IPS-11a (cell line): Measurements from ENCODE around the gene FAU.
"Not testable (repeated sequence)": the region's sequence is repeated elsewhere in the genome, so short reads cannot be mapped to it uniquely, and the experiment has no call there.

Experiments used
- H3K4me3 ChIP-seq: one replicate; pipeline ENCODE4 v1.5.1; 2013; ENCODE audit warnings: low read depth, low read length, control low read depth

FAU gene

GRCh38 chr11:65121865-65122696, at the start of gene FAU, which contains the start of gene MRPL49:
TSS of gene FAU (minus strand) at chr11:65122134. CDS start at chr11:65121813, 321 bp downstream.
TSS of gene MRPL49 (plus strand) at chr11:65122321. CDS start at chr11:65122347, 26 bp downstream.
- peak within 1 kb of the TSS; percentile 100 for H3K4me3 ChIP-seq

DNA sequence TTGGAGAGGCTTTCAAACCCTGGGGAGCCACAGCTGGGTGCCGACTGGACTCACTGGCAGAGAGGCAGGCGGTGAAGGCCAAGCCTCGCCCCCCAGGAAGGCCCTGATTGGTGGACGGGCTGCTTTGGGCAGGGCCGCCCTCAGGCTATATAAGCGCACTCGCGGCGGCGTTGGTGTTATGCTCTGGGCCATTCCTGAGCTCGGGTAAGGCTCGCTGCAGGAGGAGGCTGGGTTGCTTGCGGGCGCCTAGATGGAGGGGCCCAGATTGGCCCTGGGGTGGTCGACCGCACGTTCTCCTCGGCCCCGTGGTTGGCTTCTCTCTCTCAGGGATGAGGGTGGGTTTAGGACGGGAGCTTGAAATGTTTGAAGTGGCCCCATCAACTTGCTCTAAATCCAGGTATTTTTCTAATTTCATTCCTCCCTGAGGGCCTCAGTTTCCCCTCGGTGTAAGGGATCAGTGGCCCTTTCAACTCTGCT, 48.2 kb upstream of the FAU start, which contains the start of gene SPDYC:
TSS of gene SPDYC (plus strand) at position 176 of the 477 bp plus-strand sequence. CDS start 1,125 bp downstream, outside the sequence.
- H3K4me3 ChIP-seq: no peak within 1 kb of the TSS

DNA sequence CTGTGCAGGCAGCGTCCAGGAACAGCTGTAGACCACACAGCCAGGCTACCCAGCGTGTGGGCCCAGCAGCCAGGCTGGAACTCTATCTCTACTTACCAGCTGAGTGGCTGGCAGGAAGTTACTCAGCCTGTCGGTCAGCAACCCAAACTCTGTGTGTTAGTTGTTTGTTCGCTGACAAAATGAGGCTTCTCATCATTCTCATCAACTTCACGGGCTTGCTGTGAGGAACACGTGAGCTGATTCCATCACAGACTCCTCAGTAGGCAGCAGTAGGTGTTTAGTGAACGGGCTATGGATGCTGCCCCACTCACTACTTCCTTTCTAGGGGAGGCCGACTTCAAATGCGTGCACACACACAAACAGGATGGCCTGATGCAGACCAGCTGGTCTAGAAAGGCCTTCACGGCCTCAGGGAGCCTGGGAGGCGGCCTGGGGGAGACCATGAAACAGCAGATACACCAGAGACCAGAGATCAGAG, 47.3 kb upstream of the FAU start:
- no peak overlapping the region for H3K4me3 ChIP-seq

- no peak overlapping the region for H3K4me3 ChIP-seq
Measured at GRCh38 chr11:65167656-65168055, 45.7 kb upstream of the FAU start.

DNA sequence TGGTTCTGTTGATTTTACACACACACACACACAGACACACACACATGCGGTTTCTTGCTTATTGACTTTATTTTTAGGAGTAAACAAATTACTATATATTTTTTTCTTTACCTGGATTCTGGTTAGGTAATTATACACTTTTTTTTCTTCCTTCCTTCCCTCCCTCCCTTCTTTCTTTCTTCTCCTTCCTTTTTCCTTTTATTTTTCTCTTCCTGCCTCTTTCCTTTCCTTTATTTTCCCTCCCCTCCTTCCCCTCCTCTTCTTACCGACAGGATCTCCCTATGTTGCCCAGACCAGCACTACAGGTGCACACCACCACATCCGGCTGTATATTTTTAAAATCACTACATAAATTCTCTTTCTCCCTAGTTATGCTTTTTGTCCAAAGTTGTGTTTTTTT, 45.0 kb upstream of the FAU start:
- no peak overlapping the region for H3K4me3 ChIP-seq

- no peak overlapping the region for H3K4me3 ChIP-seq
Measured at GRCh38 chr11:65165410-65166317, 43.7 kb upstream of the FAU start.

GRCh38 chr11:65163684-65164083, 41.8 kb upstream of the FAU start:
- H3K4me3 ChIP-seq: no peak overlapping the region

DNA sequence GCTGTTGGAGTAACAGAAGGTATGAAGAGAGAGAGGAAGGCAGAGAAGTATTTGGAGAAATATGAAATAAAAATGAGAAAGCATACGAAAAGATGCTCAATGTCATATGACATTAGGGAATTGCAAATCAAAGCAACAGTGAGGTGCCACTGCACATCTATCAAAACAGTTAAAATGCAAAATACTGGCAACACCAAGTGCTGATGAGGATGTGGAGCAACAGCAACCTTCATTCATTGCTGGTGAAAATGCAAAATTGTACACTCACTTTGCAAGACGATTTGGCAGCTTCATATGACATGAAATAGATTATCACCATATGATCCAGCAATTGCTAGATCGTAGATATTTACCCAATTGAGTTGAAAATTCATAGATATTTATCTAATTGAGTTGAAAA, 38.7 kb upstream of the FAU start:
- no peak overlapping the region for H3K4me3 ChIP-seq

DNA sequence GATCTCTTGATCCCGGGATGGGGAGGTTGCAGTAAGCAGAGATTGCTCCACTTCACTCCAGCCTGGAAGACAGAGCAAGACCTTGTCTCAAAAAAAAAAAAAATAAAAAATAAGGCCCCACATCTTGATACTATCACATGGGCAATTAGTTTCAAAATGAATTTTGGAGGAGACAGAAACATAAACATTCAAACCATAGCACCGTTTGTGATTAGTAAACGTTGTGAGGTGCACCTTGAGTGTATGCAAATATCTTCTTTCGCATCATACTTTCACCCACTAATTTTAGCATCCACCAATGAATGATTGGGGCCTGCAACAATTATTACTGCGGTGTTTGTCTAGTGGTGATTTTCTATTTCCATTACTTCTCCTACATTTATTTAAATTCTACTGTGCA, 37.1 kb upstream of the FAU start:
- no peak overlapping the region for H3K4me3 ChIP-seq

GRCh38 chr11:65157336-65157735, 35.4 kb upstream of the FAU start:
- H3K4me3 ChIP-seq: no peak overlapping the region

DNA sequence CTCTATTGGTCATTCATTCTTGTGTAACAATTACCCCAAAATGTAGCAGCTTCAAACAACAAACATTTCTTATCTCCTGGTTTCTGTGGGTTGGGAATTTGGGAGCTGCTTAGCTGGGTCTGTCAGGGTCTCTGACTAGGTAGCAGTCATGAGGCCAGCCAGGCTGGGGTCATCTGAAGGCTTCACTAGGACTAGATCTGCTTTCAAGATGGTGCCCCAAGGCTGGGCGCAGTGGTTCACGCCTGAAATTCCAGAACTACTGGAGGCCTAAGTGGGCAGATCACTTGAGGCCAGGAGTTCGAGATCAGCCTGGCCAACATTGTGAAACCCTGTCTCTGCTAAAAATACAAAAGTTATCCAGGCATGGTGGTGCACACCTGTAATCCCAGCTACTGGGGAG, 35.0 kb upstream of the FAU start:
- no peak overlapping the region for H3K4me3 ChIP-seq

GRCh38 chr11:65156256-65156655, 34.3 kb upstream of the FAU start:
- no peak overlapping the region for H3K4me3 ChIP-seq

- no peak overlapping the region for H3K4me3 ChIP-seq
Measured at GRCh38 chr11:65152122-65152521, 30.2 kb upstream of the FAU start.

DNA sequence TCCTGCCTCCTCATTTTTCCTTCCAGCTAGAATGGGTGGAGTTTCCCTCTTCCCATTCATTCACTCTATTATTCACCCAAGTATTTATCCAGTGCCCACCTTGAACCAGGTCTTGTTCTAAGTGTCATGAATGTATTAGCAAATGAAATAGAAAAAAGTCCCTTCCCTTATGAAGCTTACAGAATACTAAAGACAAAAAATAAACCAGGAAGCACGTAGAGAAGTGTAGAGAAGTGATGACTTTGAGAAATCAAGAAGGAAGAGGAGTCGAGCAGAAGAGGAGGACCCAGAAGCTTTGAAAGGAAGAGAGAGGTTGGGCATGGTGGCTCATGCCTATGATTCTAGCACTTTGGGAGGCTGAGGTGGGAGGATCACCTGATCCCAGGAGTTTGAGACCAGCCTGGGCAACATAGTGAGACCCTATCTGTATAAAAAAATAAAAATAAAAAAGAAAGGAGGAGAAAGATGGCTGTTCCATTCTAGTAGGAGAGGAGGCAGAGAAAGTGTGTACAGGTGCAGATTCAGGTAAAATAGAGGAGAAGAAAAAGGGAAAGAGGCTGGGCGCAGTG, 29.5 kb upstream of the FAU start:
- H3K4me3 ChIP-seq: no peak overlapping the region

GRCh38 chr11:65150509-65151299, 28.8 kb upstream of the FAU start:
- no peak overlapping the region for H3K4me3 ChIP-seq

DNA sequence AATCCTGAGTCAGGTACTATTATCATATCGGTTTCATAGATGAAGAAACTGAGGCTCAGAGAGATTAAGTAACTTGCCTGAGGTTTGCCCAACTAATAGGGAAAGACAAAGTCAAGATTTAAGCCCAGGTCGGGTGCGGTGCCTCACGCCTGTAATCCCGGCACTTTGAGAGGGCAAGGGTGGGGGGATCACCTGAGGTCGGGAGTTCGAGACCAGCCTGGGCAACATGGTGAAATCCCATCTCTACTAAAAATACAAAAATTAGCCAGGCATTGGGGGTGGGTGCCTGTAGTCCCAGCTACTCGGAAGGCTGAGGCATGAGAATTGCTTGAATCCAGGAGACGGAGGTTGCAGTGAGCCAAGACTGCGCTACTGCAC, 28.2 kb upstream of the FAU start:
- not testable (repeated sequence) for H3K4me3 ChIP-seq

DNA sequence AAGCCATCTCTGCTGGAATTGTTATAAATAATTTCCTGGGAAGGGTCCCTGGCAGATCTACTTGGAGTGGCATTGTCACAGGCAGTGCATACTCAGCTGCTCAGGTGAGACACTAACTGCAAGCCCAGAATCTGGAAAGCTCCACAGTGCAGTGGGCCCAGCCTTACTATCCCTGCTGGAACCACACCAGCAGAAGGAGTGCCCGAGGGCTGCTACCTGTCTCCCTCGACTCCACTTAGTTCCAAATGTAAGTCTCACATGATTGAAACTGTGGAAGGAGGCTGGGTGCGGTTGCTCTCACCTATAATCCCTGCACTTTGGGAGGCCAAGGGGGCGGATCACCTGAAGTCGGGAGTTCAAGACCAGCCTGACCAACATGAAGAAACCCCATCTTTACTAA, 26.7 kb upstream of the FAU start:
- no peak overlapping the region for H3K4me3 ChIP-seq

GRCh38 chr11:65147352-65148075, 25.6 kb upstream of the FAU start:
- no peak overlapping the region for H3K4me3 ChIP-seq

GRCh38 chr11:65141896-65142494, 20.1 kb upstream of the FAU start:
- no peak overlapping the region for H3K4me3 ChIP-seq
